Activated CD4-positive, alpha-beta T cell treated with anti-CD3 and anti-CD28 coated beads, Interleukin-2, amount 10 ng/mL, durations not matched to agents 24 days and 14 days (primary cell): ENCODE results near the gene LIN7B. TPM values are rescaled to one million over a fixed set of nuclear protein-coding genes. Genes with fewer than 3 reads are reported as not detected.

Experiments used
- DNase-seq: peaks from one replicate; pipeline ENCODE4 v3.0.0; 2022
- H3K27ac Mint-ChIP-seq: one replicate; pipeline ENCODE4 v1.8.0; 2022; ENCODE audit warnings: mild to moderate bottlenecking, mixed read lengths
- H3K27me3 Mint-ChIP-seq: one replicate; pipeline ENCODE4 v1.8.0; 2022; ENCODE audit warnings: mixed read lengths
- H3K36me3 Mint-ChIP-seq: one replicate; pipeline ENCODE4 v1.8.0; 2022; ENCODE audit warnings: low read depth, mild to moderate bottlenecking, mixed read lengths
- H3K4me1 Mint-ChIP-seq: one replicate; pipeline ENCODE4 v1.8.0; 2021; ENCODE audit warnings: mixed read lengths
- H3K4me3 Mint-ChIP-seq: one replicate; pipeline ENCODE4 v1.8.0; 2022; ENCODE audit warnings: mild to moderate bottlenecking, moderate library complexity, mixed read lengths
- H3K9me3 Mint-ChIP-seq: one replicate; pipeline ENCODE4 v1.8.0; 2021; ENCODE audit warnings: mixed read lengths
- intact Hi-C: fragments of 100-400 bp; cut with micrococcal nuclease; formaldehyde crosslinking; loops from one replicate; pipeline ENCODE4 v1.15.1; 2023
- total RNA-seq: library from RNA; stranded (reverse); gene quantifications from 2 replicates; pipeline ENCODE4 v1.2.3, GENCODE V29; 2022

Gene LIN7B
- total RNA-seq, 1 donor from 2014 or later, result 5.4 TPM

- no peak overlapping the region for H3K27ac Mint-ChIP-seq
- intact Hi-C loops, result loop anchor here (2.0 kb wide), 1 partner anchor 48 kb away; no protein-coding TSS in a partner anchor
Observed at GRCh38 chr19:49150106-49150943, 36.2 kb downstream of the LIN7B start.

GRCh38 chr19:49150944-49151243, 36.7 kb downstream of the LIN7B start:
- Mint-ChIP-seq H3K36me3 (peaks cover 2% of the 10 kb centered on the region), H3K4me3 (peak overlapping the region; percentile 90), H3K27ac (no peak overlapping the region), H3K4me1 (peaks cover 17% of the 10 kb centered on the region), H3K27me3 (peaks cover 73% of the 10 kb centered on the region), H3K9me3 (peaks cover 7% of the 10 kb centered on the region)
- intact Hi-C loops, result loop anchor here (2.0 kb wide), 1 partner anchor 48 kb away; no protein-coding TSS in a partner anchor
- DNase-seq, result no peak

More at GRCh38 chr19:49150106-49150943, 36.2 kb downstream of the LIN7B start:
- DNase-seq, result peak; percentile 87
- peaks cover 2% of the 10 kb centered on the region for H3K36me3 Mint-ChIP-seq
- peaks cover 7% of the 10 kb centered on the region for H3K9me3 Mint-ChIP-seq
- H3K27me3 Mint-ChIP-seq, result peaks cover 69% of the 10 kb centered on the region
- peak overlapping the region; percentile 90 for H3K4me3 Mint-ChIP-seq
- H3K4me1 Mint-ChIP-seq, result peaks cover 22% of the 10 kb centered on the region

- Mint-ChIP-seq H3K4me1 (peaks cover 17% of the 10 kb centered on the region), H3K36me3 (peaks cover 2% of the 10 kb centered on the region), H3K4me3 (peak overlapping the region; percentile 90), H3K27ac (peak overlapping the region; percentile 65), H3K9me3 (peaks cover 7% of the 10 kb centered on the region), H3K27me3 (peaks cover 75% of the 10 kb centered on the region)
- DNase-seq, result peak; percentile 82
- intact Hi-C loops, result loop anchor here (2.0 kb wide), 1 partner anchor 47 kb away; no protein-coding TSS in a partner anchor
Observed at GRCh38 chr19:49151267-49152118, 37.3 kb downstream of the LIN7B start.

- no peak overlapping the region for H3K27ac Mint-ChIP-seq
- H3K9me3 Mint-ChIP-seq, result peaks cover 7% of the 10 kb centered on the region
- no peak for DNase-seq
- H3K4me3 Mint-ChIP-seq, result peak overlapping the region; percentile 67
- intact Hi-C loops, result no loop called here
- H3K27me3 Mint-ChIP-seq, result peaks cover 72% of the 10 kb centered on the region
- peaks cover 2% of the 10 kb centered on the region for H3K36me3 Mint-ChIP-seq
- peaks cover 17% of the 10 kb centered on the region for H3K4me1 Mint-ChIP-seq
Observed at GRCh38 chr19:49152119-49152550, 38.0 kb downstream of the LIN7B start.

GRCh38 chr19:49153167-49153809, 39.1 kb downstream of the LIN7B start:
- Mint-ChIP-seq H3K9me3 (peaks cover 7% of the 10 kb centered on the region), H3K36me3 (peaks cover 2% of the 10 kb centered on the region), H3K27ac (no peak overlapping the region), H3K27me3 (peaks cover 70% of the 10 kb centered on the region), H3K4me3 (no peak overlapping the region), H3K4me1 (peaks cover 18% of the 10 kb centered on the region)
- intact Hi-C loops, result no loop called here
- no peak for DNase-seq

GRCh38 chr19:49154279-49154678, 40.1 kb downstream of the LIN7B start:
- H3K36me3 Mint-ChIP-seq, result peaks cover 2% of the 10 kb centered on the region
- peaks cover 14% of the 10 kb centered on the region for H3K4me1 Mint-ChIP-seq
- no peak overlapping the region for H3K4me3 Mint-ChIP-seq
- peaks cover 69% of the 10 kb centered on the region for H3K27me3 Mint-ChIP-seq
- no peak overlapping the region for H3K27ac Mint-ChIP-seq
- intact Hi-C loops, result no loop called here
- H3K9me3 Mint-ChIP-seq, result peaks cover 7% of the 10 kb centered on the region
- DNase-seq, result no peak

- no peak for DNase-seq
- Mint-ChIP-seq H3K4me3 (peak within 1 kb of the TSS; percentile 10), H3K4me1 (peaks cover 13% of the 10 kb centered on the region), H3K9me3 (peaks cover 7% of the 10 kb centered on the region), H3K36me3 (peaks cover 2% of the 10 kb centered on the region), H3K27ac (no peak within 1 kb of the TSS), H3K27me3 (peaks cover 69% of the 10 kb centered on the region)
- intact Hi-C loops, result no loop called here
Observed at GRCh38 chr19:49155005-49155819, 41.0 kb downstream of the LIN7B start, which contains the start of gene HRC. Gene HRC (minus strand): TSS chr19:49155396. CDS start chr19:49155237, 159 bp downstream.

- H3K4me3 Mint-ChIP-seq, result peak overlapping the region; percentile 10
- peaks cover 7% of the 10 kb centered on the region for H3K9me3 Mint-ChIP-seq
- no peak for DNase-seq
- intact Hi-C loops, result no loop called here
- peaks cover 10% of the 10 kb centered on the region for H3K4me1 Mint-ChIP-seq
- peaks cover 72% of the 10 kb centered on the region for H3K27me3 Mint-ChIP-seq
- H3K27ac Mint-ChIP-seq, result no peak overlapping the region
- H3K36me3 Mint-ChIP-seq, result peaks cover 2% of the 10 kb centered on the region
Observed at GRCh38 chr19:49155820-49156346, 41.7 kb downstream of the LIN7B start.

- Mint-ChIP-seq H3K9me3 (peaks cover 3% of the 10 kb centered on the region), H3K36me3 (no peaks in the 10 kb centered on the region), H3K4me3 (peak within 1 kb of the TSS; percentile 82), H3K27ac (no peak within 1 kb of the TSS), H3K27me3 (peaks cover 62% of the 10 kb centered on the region), H3K4me1 (peaks cover 7% of the 10 kb centered on the region)
- DNase-seq, result peak; percentile 90
- intact Hi-C loops, result no loop called here
Observed at GRCh38 chr19:49157445-49158224, 43.5 kb downstream of the LIN7B start, which contains the start of gene TRPM4. Gene TRPM4 (plus strand): TSS chr19:49157792. CDS start chr19:49157867, 75 bp downstream.

- intact Hi-C loops, result no loop called here
Observed at GRCh38 chr19:49160450-49161189, 46.5 kb downstream of the LIN7B start.

GRCh38 chr19:49161987-49162386, 47.8 kb downstream of the LIN7B start:
- intact Hi-C loops, result no loop called here
- Mint-ChIP-seq H3K36me3 (no peaks in the 10 kb centered on the region), H3K4me1 (peaks cover 4% of the 10 kb centered on the region), H3K4me3 (no peak overlapping the region), H3K27me3 (peaks cover 30% of the 10 kb centered on the region), H3K9me3 (no peaks in the 10 kb centered on the region), H3K27ac (no peak overlapping the region)
- no peak for DNase-seq

More at GRCh38 chr19:49160450-49161189, 46.5 kb downstream of the LIN7B start:
- H3K36me3 Mint-ChIP-seq, result no peaks in the 10 kb centered on the region
- no peak for DNase-seq
- no peaks in the 10 kb centered on the region for H3K9me3 Mint-ChIP-seq
- H3K27me3 Mint-ChIP-seq, result peaks cover 37% of the 10 kb centered on the region
- no peak overlapping the region for H3K27ac Mint-ChIP-seq
- no peak overlapping the region for H3K4me3 Mint-ChIP-seq
- peaks cover 7% of the 10 kb centered on the region for H3K4me1 Mint-ChIP-seq
